Transverse colon (tissue), 4 donors: ENCODE data around the gene ARHGAP24. TPM values are rescaled to one million over a fixed set of nuclear protein-coding genes. Genes with fewer than 3 reads are reported as not detected.

Experiments
- DNase-seq: peaks from one replicate; pipeline ENCODE4 v3.0.0-alpha.2; 2019
- H3K27ac ChIP-seq, 4 donors: fragments of 200-600 bp; sonication (generic); 2 replicates each; pipeline ENCODE4 v1.5.1; 2016 to 2018; ENCODE audit warnings: inconsistent platforms in 4 of 4
- H3K27me3 ChIP-seq: fragments of 200-600 bp; sonication (generic); 2 replicates; pipeline ENCODE4 v1.5.1; 2017; ENCODE audit warnings: inconsistent platforms
- H3K36me3 ChIP-seq, 4 donors: fragments of 200-600 bp; sonication (generic); 2 replicates each; pipeline ENCODE4 v1.5.1; 2017 to 2019; ENCODE audit warnings: inconsistent platforms in 4 of 4
- H3K4me1 ChIP-seq, 4 donors: fragments of 200-600 bp; sonication (generic); 2 replicates each; pipeline ENCODE4 v1.5.1; 2017 to 2020; ENCODE audit warnings: inconsistent platforms in 4 of 4
- H3K4me3 ChIP-seq, 4 donors: fragments of 200-600 bp; sonication (generic); 1 replicate in 1 of 4; 2 replicates in 3 of 4; pipeline versions ENCODE4 v1.5.1 to v1.6.1; 2017 to 2019; ENCODE audit warnings: inconsistent platforms in 4 of 4
- H3K9me3 ChIP-seq, 2 donors: fragments of 200-600 bp; sonication (generic); 2 replicates each; pipeline ENCODE4 v1.5.1; 2017 to 2019; ENCODE audit warnings: inconsistent platforms in 2 of 2
- CTCF ChIP-seq, 5 experiments: fragments of 200-600 bp in 3 of 5; fragments of 450-650 bp in 2 of 5; sonication (generic) in 3 of 5; IDR thresholded peaks; 1 replicate in 2 of 5; 2 replicates in 3 of 5; pipeline ENCODE4 v1.5.1; 2016 to 2017; ENCODE audit warnings: antibody characterized with exemption in 5 of 5, inconsistent platforms in 3 of 5, mild to moderate bottlenecking in 2 of 5, moderate library complexity in 1 of 5
- EP300 ChIP-seq: sonication (generic); formaldehyde crosslinking; IDR thresholded peaks from one replicate; pipeline ENCODE4 v1.6.1; 2017; ENCODE audit warnings: antibody characterized with exemption, low read depth
- POLR2A ChIP-seq: fragments of 450-650 bp; IDR thresholded peaks from one replicate; pipeline ENCODE4 v1.6.1; 2016; ENCODE audit warnings: antibody characterized with exemption, mild to moderate bottlenecking, moderate library complexity
- POLR2AphosphoS5 ChIP-seq, 3 donors: sonication (generic); formaldehyde crosslinking; IDR thresholded peaks; one replicate each; pipeline ENCODE4 v1.6.1; 2016; ENCODE audit warnings: antibody characterized with exemption in 3 of 3
- WGBS, 2 donors: methylation state at CpG; one replicate each; pipeline ENCODE4 v1.1.5; 2018; ENCODE audit warnings: low coverage in 1 of 2; 5-methylcytosine and 5-hydroxymethylcytosine counted together
- in situ Hi-C, 4 donors: fragments of 200-750 bp; cut with MboI; loops; one replicate each; pipeline versions ENCODE4 v1.15.0 to v1.15.1; 2017; ENCODE audit warnings: low sequenced_read_pairs in 3 of 4, low pct_ligation_motif_present in 1 of 4, low pct_unique_long_range_greater_than_20kb in 1 of 4
- intact Hi-C: fragments of 100-400 bp; cut with DNase I; formaldehyde crosslinking; loops from one replicate; pipeline ENCODE4 v1.15.1; 2023; ENCODE audit warnings: low total_unique reads
- total RNA-seq, 4 donors: library from RNA; depleted of rRNA; stranded (reverse); fragments of >200 nt; gene quantifications; one replicate each; pipeline ENCODE4 v1.1.0, GENCODE V29; 2016

The ARHGAP24 gene
- total RNA-seq, 4 donors from 2014 or later, result 4.2 to 32.0 (median 12.6) TPM

- no peaks in the 10 kb centered on the region for H3K4me1 ChIP-seq
- in situ Hi-C loops (no loop called here), intact Hi-C loops (no loop called here)
- no peaks in the 10 kb centered on the region for H3K36me3 ChIP-seq
- no peak overlapping the region for H3K27ac ChIP-seq
- no peaks in the 10 kb centered on the region for H3K9me3 ChIP-seq
- no peaks in the 10 kb centered on the region for H3K27me3 ChIP-seq
- no peak overlapping the region for H3K4me3 ChIP-seq
- TF ChIP-seq EP300 (no peak), POLR2AphosphoS5 (IDR thresholded peaks at IDR 0.05) (no peak), POLR2A (no peak), CTCF (IDR thresholded peaks at IDR 0.05) (no peak)
- no peak for DNase-seq
Observed at GRCh38 chr4:86006057-86006456, 531.1 kb downstream of the ARHGAP24 start.

GRCh38 chr4:86007042-86007441 lies 532.1 kb downstream of the ARHGAP24 start:
- 89 to 91% methylated on average over 6 of the region's 6 CpGs for WGBS, 2 donors
- Histone ChIP-seq H3K27ac (no peak overlapping the region), H3K4me3 (no peak overlapping the region), H3K36me3 (no peaks in the 10 kb centered on the region), H3K4me1 (no peaks in the 10 kb centered on the region), H3K9me3 (no peaks in the 10 kb centered on the region), H3K27me3 (no peaks in the 10 kb centered on the region)
- intact Hi-C loops, result no loop called here
- TF ChIP-seq CTCF (IDR thresholded peaks at IDR 0.05), result no peak
- in situ Hi-C loops, result no loop called here
- DNase-seq, result no peak

- H3K27me3 ChIP-seq, result no peaks in the 10 kb centered on the region
- WGBS, 2 donors, result 77 to 100% methylated on average over 1 of the region's 1 CpG
Observed at GRCh38 chr4:86011117-86011516, 536.2 kb downstream of the ARHGAP24 start.

GRCh38 chr4:86013621-86014020 lies 538.7 kb downstream of the ARHGAP24 start:
- in situ Hi-C loops (no loop called here), intact Hi-C loops (no loop called here)
- 81 to 90% methylated on average over 4 of the region's 4 CpGs for WGBS, 2 donors
- H3K4me3 ChIP-seq, result no peak overlapping the region
- TF ChIP-seq POLR2AphosphoS5 (IDR thresholded peaks at IDR 0.05) (no peak), POLR2A (no peak), CTCF (IDR thresholded peaks at IDR 0.05) (no peak), EP300 (no peak)
- no peaks in the 10 kb centered on the region for H3K36me3 ChIP-seq
- no peak for DNase-seq
- no peaks in the 10 kb centered on the region for H3K27me3 ChIP-seq
- no peaks in the 10 kb centered on the region for H3K4me1 ChIP-seq
- no peaks in the 10 kb centered on the region for H3K9me3 ChIP-seq
- no peak overlapping the region for H3K27ac ChIP-seq

More at GRCh38 chr4:86011117-86011516, 536.2 kb downstream of the ARHGAP24 start:
- Histone ChIP-seq H3K4me3 (no peak overlapping the region), H3K9me3 (no peaks in the 10 kb centered on the region), H3K4me1 (no peaks in the 10 kb centered on the region), H3K36me3 (no peaks in the 10 kb centered on the region), H3K27ac (no peak overlapping the region)
- in situ Hi-C loops, result no loop called here
- TF ChIP-seq POLR2AphosphoS5 (IDR thresholded peaks at IDR 0.05) (no peak), CTCF (IDR thresholded peaks at IDR 0.05) (no peak)
- intact Hi-C loops, result no loop called here
- DNase-seq, result no peak
